Breast epithelium (tissue), 3 donors: ENCODE data around the gene KCNIP1.

ENCODE experiments used
- CTCF ChIP-seq, 3 donors: fragments of 450-650 bp; IDR thresholded peaks; one replicate each; pipeline ENCODE4 v1.5.1; 2016 to 2017; ENCODE audit warnings: antibody characterized with exemption in 3 of 3, mild to moderate bottlenecking in 3 of 3, moderate library complexity in 3 of 3
- POLR2AphosphoS5 ChIP-seq, 3 donors: sonication (generic); formaldehyde crosslinking; IDR thresholded peaks; one replicate each; pipeline ENCODE4 v1.6.1; 2017; ENCODE audit warnings: antibody characterized with exemption in 3 of 3

- TF ChIP-seq CTCF (IDR thresholded peaks at IDR 0.05) (no peak), POLR2AphosphoS5 (IDR thresholded peaks at IDR 0.05) (no peak)
Observed at GRCh38 chr5:170538096-170538465, 34.3 kb downstream of the KCNIP1 start.
